Activated naive CD8-positive, alpha-beta T cell (primary cell): ENCODE measurements around the gene CD101.

ENCODE experiments used
- H3K27ac Mint-ChIP-seq: one replicate; pipeline ENCODE4 v1.8.0; 2021; ENCODE audit warnings: mixed read lengths
- H3K27me3 Mint-ChIP-seq: one replicate; pipeline ENCODE4 v1.8.0; 2021; ENCODE audit warnings: mixed read lengths
- H3K36me3 Mint-ChIP-seq: one replicate; pipeline ENCODE4 v1.8.0; 2021; ENCODE audit warnings: mixed read lengths
- H3K4me1 Mint-ChIP-seq: one replicate; pipeline ENCODE4 v1.8.0; 2021; ENCODE audit warnings: low read depth, mixed read lengths
- H3K4me3 Mint-ChIP-seq: one replicate; pipeline ENCODE4 v1.8.0; 2021; ENCODE audit warnings: mild to moderate bottlenecking, mixed read lengths
- H3K9me3 Mint-ChIP-seq: one replicate; pipeline ENCODE4 v1.8.0; 2021; ENCODE audit warnings: low read depth, mixed read lengths

The CD101 gene

DNA sequence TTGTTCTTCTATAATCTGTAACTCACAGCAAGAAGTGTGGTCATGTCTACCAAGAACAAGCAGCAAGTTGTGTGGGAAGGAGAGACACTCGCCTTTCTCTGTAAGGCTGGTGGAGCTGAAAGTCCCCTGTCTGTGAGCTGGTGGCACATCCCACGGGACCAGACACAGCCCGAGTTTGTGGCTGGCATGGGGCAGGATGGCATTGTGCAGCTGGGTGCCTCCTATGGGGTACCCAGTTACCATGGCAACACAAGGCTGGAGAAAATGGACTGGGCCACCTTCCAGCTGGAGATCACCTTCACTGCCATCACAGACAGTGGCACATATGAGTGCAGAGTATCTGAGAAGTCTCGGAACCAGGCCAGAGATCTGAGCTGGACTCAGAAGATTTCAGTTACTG lies 15.5 kb downstream of the CD101 start:
- peaks cover 32% of the 10 kb centered on the region for H3K36me3 Mint-ChIP-seq
- no peak overlapping the region for H3K4me3 Mint-ChIP-seq
- H3K4me1 Mint-ChIP-seq: peaks cover 33% of the 10 kb centered on the region
- H3K27me3 Mint-ChIP-seq: no peaks in the 10 kb centered on the region
- no peak overlapping the region for H3K27ac Mint-ChIP-seq
- no peaks in the 10 kb centered on the region for H3K9me3 Mint-ChIP-seq

DNA sequence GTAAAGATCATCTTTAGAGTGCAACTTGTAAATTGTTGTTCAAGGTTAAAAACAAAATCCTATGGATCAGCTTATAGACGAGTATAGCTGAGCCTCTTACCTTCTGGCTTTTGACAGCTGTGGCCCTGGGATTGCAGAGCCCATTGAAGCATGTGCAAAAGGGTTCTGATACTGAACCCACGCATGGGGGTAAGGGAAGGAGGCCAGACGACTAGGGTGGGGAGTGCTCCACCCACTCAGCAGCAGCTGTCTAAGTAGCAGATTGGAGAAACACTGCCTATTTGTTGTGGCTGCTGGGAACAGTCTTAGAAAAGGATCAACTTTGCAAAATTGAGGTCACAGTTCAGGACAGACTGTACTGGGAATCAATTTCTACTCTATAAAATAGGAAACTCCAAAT lies 16.1 kb downstream of the CD101 start:
- H3K27me3 Mint-ChIP-seq: no peaks in the 10 kb centered on the region
- H3K36me3 Mint-ChIP-seq: peaks cover 33% of the 10 kb centered on the region
- no peak overlapping the region for H3K4me3 Mint-ChIP-seq
- H3K27ac Mint-ChIP-seq: no peak overlapping the region
- H3K4me1 Mint-ChIP-seq: peaks cover 32% of the 10 kb centered on the region
- no peaks in the 10 kb centered on the region for H3K9me3 Mint-ChIP-seq

DNA sequence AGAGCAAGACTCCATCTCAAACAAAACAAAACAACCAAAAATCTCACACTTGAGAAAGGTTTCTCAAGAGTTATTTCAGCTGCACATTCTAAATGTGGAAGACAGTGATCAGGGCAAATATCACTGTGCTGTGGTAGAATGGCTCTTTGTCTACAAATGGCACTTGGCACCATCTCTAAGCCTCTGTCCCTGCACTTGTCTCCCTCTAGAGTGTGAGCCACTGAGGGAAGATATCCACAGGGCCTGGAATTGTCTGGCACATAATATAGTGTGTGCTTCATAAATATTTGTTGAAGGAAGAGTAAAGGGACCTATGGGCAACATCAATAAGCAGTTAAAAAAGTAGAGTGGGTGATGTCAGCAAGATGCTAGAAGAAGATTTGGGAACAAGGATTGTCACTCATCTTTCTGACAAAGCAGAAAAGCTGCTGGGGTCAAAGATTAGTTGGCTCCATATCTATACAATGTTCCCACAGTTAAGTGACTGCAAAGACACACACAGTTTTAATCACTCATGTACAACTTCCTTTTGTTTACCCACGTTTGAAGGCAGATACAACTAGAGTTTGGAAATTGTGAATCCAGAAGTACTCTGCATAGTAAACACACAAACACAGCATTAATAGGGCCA lies 19.1 kb downstream of the CD101 start:
- peaks cover 17% of the 10 kb centered on the region for H3K4me1 Mint-ChIP-seq
- H3K27me3 Mint-ChIP-seq: no peaks in the 10 kb centered on the region
- H3K36me3 Mint-ChIP-seq: peaks cover 42% of the 10 kb centered on the region
- H3K9me3 Mint-ChIP-seq: no peaks in the 10 kb centered on the region
- no peak overlapping the region for H3K27ac Mint-ChIP-seq
- no peak overlapping the region for H3K4me3 Mint-ChIP-seq

DNA sequence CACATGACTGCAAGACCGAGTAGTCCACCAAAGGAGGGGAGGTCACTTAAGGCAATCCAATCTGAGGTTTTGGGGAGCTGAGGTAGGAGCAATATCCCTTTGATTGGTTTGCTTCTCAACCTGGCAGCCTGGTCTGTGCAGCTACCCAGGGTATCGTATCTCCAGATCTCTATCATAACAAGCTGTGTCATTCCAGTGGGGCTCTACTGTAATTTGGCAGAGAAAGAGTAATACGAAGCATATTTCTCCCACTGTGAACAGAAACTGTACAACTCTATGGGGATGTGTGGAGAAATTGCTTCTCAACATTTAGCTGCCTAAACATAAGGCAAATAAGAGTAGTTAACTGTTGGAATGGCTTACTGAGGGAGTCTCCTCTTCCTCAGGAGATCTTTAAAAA lies 20.6 kb downstream of the CD101 start:
- Mint-ChIP-seq H3K4me1 (peaks cover 13% of the 10 kb centered on the region), H3K9me3 (no peaks in the 10 kb centered on the region)

DNA sequence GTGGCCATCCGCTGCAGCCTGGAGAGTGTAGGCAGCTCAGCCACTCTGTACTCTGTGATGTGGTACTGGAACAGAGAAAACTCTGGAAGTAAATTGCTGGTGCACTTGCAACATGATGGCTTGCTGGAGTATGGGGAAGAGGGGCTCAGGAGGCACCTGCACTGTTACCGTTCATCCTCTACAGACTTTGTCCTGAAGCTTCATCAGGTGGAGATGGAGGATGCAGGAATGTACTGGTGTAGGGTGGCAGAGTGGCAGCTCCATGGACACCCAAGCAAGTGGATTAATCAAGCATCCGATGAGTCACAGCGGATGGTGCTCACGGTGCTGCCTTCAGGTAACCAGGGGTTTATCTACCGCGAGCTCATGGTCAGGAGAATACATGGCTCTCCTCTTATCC lies 24.0 kb downstream of the CD101 start:
- no peaks in the 10 kb centered on the region for H3K27me3 Mint-ChIP-seq
- H3K9me3 Mint-ChIP-seq: no peaks in the 10 kb centered on the region
- H3K36me3 Mint-ChIP-seq: peaks cover 28% of the 10 kb centered on the region
- H3K4me1 Mint-ChIP-seq: peaks cover 8% of the 10 kb centered on the region
- H3K4me3 Mint-ChIP-seq: no peak overlapping the region
- H3K27ac Mint-ChIP-seq: no peak overlapping the region

More for the DNA sequence above, 20.6 kb downstream of the CD101 start:
- no peak overlapping the region for H3K27ac Mint-ChIP-seq
- peaks cover 42% of the 10 kb centered on the region for H3K36me3 Mint-ChIP-seq
- no peak overlapping the region for H3K4me3 Mint-ChIP-seq
- no peaks in the 10 kb centered on the region for H3K27me3 Mint-ChIP-seq

DNA sequence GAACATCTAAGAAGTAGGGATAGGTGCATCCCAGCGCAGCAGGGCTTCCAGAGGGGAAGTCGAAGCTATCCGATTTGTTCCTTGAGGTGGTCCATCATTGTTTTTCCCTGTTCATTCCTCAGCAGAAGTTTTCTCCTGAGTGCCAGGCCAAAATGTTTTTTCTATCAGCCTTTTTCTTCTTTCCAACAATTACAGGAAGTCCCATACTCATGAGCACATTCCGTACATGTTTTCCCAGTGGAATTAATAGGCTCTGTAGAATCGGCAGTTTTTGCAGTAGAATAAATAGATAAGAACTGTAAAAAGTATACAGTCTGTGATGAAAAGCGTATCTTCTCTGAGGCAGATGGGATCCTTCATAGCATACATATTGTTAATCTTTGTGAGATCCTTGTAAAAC lies 24.8 kb downstream of the CD101 start:
- peaks cover 11% of the 10 kb centered on the region for H3K4me1 Mint-ChIP-seq
- no peaks in the 10 kb centered on the region for H3K27me3 Mint-ChIP-seq
- H3K27ac Mint-ChIP-seq: no peak overlapping the region
- peaks cover 22% of the 10 kb centered on the region for H3K36me3 Mint-ChIP-seq
- H3K4me3 Mint-ChIP-seq: no peak overlapping the region
- no peaks in the 10 kb centered on the region for H3K9me3 Mint-ChIP-seq

DNA sequence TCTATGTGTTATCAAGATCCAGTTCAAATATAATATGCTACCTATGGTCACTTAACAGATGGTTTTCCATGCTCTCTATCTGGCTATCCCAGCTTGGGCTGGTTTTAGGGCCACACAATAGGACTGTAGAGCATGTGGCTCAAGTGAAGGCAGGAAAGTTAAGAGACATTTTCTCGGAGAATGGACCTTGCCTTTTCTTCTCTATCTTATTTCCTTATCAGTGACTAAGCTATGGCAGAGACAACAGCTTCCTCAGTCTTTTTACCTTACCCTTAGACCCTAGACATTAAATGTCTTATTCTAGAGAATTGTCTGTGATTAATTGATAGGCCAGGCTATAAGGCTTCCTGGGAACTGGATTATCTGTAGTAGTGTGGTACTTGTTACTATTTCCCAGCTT lies 28.1 kb downstream of the CD101 start:
- no peaks in the 10 kb centered on the region for H3K27me3 Mint-ChIP-seq
- no peak overlapping the region for H3K4me3 Mint-ChIP-seq
- H3K9me3 Mint-ChIP-seq: no peaks in the 10 kb centered on the region
- H3K4me1 Mint-ChIP-seq: peaks cover 21% of the 10 kb centered on the region
- peaks cover 8% of the 10 kb centered on the region for H3K36me3 Mint-ChIP-seq
- no peak overlapping the region for H3K27ac Mint-ChIP-seq

DNA sequence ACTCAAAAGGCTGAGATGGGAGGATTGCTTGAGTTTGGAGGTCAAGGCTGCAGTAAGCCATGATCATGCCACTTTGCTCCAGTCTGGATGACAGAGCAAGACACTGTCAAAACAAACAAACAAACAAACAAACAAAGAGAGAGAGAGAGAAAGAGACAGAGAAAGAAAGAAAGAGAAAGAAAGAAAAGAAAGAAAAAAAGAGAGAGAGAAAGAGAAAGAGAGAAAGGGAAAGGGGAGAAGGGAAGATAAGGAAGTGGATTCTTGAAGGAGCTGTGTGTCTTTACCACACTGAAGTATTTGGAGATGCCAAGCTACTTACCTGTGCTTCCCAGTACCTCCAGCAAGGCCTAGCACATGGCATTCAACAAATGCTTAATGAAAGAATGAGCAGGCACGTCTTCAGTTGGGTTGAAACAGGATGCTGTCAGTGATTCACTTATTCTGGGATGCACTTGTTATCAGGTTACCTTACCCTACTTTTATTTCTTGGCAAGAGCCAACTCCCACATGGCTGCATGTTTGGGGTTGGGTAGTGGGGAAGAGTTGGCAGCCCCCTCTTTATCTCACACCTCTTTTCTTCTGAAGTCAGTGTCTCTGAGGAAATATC lies 28.8 kb downstream of the CD101 start:
- Mint-ChIP-seq H3K4me1 (peaks cover 21% of the 10 kb centered on the region), H3K36me3 (peaks cover 5% of the 10 kb centered on the region), H3K27me3 (no peaks in the 10 kb centered on the region), H3K27ac (no peak overlapping the region), H3K4me3 (no peak overlapping the region), H3K9me3 (no peaks in the 10 kb centered on the region)

DNA sequence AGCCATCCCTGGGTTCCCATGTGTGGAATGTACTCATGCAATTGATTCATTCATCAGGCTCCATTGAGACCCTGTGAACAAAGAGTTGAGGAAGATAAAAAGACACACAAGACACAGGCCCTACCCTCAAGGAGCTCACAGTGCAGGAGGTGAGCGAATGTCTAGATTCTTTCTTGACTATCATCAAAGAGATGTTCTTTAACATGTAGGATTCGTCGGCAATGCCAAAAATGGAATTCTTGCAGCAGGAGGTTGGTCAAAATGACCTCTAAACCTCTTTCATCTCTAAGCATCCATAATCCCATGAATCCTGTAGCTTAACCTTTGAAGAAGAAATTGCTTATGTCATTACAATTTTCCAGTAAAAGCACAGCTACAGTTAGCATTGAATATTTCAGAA lies 30.7 kb downstream of the CD101 start:
- peaks cover 21% of the 10 kb centered on the region for H3K4me1 Mint-ChIP-seq
- H3K4me3 Mint-ChIP-seq: no peak overlapping the region
- no peaks in the 10 kb centered on the region for H3K27me3 Mint-ChIP-seq
- no peak overlapping the region for H3K27ac Mint-ChIP-seq
- peaks cover 6% of the 10 kb centered on the region for H3K36me3 Mint-ChIP-seq
- H3K9me3 Mint-ChIP-seq: no peaks in the 10 kb centered on the region

DNA sequence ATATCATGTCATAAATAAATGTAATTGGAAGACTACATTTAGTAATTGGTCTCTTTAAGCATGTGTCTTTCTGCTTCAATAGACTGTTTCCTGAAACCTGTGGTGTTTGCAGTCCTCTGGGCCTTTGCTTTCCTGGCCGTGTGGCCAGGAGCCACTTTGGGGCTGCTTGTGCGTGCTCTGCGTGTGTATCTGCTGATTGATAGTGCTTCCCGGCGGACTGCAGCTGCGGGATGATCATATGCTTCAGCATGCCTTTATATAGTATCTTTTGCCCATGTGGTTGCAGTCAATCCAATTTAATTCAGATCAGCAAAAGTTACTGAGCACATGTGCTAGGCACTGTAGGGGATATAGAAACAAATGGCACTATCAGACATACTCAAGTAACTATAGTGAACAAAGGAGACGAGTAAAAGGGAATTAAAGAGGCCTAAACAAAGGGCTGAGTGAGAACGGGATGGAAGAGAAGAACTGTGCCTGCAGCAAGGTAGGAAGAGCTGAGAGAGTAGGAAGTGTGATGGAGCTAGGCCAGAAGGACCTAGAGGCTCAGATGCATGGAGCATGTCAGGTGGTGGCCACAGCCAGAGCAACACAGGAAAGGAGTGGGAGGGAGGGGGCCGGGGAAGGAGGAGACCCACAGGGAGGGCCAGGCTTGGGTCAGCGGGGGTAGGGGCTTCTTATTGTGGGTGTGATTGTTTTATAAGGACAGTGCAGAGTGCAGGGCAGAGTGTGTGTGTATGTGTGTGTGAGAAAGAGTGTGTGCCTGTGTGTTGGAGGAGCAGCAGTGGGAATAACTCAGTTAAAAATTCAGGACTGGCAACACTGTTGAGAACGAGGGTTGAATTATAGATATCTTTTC lies 31.4 kb downstream of the CD101 start:
- Mint-ChIP-seq H3K27me3 (no peaks in the 10 kb centered on the region), H3K36me3 (peaks cover 9% of the 10 kb centered on the region)

DNA sequence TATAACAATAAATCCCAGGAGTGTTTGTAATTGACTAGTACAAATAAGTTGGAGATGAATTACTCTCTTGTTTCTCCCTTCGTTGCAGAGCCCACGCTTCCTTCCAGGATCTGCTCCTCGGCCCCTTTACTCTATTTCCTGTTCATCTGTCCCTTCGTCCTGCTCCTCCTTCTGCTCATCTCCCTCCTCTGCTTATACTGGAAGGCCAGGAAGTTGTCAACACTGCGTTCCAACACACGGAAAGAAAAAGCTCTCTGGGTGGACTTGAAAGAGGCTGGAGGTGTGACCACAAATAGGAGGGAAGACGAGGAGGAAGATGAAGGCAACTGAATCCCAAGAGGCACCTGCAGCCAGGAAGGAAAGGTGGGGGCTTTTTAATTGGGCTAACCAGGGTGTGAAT lies 32.2 kb downstream of the CD101 start:
- H3K4me3 Mint-ChIP-seq: no peak overlapping the region
- H3K36me3 Mint-ChIP-seq: peaks cover 9% of the 10 kb centered on the region
- no peaks in the 10 kb centered on the region for H3K9me3 Mint-ChIP-seq
- peaks cover 21% of the 10 kb centered on the region for H3K4me1 Mint-ChIP-seq
- H3K27me3 Mint-ChIP-seq: no peaks in the 10 kb centered on the region
- no peak overlapping the region for H3K27ac Mint-ChIP-seq

More for the DNA sequence above, 31.4 kb downstream of the CD101 start:
- Mint-ChIP-seq H3K4me1 (peaks cover 21% of the 10 kb centered on the region), H3K9me3 (no peaks in the 10 kb centered on the region), H3K27ac (no peak overlapping the region), H3K4me3 (no peak overlapping the region)

DNA sequence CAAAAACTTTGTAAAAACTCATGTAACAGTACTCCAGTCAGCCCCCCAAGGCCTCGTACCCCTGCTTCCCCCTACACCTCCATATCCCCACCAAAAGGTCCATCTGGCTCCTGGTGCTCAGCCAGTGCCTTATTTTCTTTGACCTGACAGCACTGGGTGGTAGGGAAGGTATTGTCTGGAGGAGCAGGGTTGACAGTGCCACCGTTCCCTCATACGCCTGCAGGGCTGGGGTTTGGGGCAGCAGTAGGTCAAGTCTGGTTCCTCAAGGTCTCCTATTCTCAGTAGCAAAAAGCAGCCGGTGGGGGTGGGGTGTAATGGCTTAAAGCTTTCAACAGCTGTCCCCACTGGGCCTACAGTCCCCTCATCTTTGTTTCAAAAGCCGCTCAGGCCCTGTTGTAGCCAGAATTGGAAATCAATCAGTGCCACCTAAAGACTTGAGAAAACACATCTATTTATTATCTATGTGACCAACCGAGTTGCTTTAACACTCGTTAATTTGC lies 33.3 kb downstream of the CD101 start:
- Mint-ChIP-seq H3K36me3 (peaks cover 10% of the 10 kb centered on the region), H3K4me1 (peaks cover 18% of the 10 kb centered on the region), H3K9me3 (no peaks in the 10 kb centered on the region), H3K27me3 (no peaks in the 10 kb centered on the region), H3K4me3 (no peak overlapping the region), H3K27ac (no peak overlapping the region)

DNA sequence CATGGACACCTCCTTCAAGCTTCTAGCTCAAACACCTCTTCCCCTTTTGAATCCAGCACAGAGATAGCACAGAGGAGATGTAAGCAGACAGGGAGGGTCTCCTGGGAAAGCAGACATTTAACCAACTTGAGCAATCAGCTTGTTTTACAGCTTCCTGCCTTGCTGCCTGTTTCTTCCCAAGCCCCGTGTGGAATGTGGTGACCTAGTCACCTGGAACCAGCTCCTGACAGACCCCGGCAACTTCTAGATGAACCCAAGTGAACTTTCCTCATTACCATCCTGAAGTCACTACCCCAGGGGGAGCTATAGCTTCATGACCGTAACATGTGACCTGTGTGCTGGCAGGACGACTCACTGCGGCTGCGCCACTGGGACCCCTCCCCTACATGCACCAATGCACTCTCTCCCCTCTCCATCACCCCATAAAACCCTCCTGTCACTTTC lies 34.5 kb downstream of the CD101 start:
- Mint-ChIP-seq H3K9me3 (no peaks in the 10 kb centered on the region), H3K4me1 (peaks cover 10% of the 10 kb centered on the region), H3K27me3 (no peaks in the 10 kb centered on the region), H3K4me3 (no peak overlapping the region), H3K36me3 (peaks cover 11% of the 10 kb centered on the region), H3K27ac (no peak overlapping the region)

DNA sequence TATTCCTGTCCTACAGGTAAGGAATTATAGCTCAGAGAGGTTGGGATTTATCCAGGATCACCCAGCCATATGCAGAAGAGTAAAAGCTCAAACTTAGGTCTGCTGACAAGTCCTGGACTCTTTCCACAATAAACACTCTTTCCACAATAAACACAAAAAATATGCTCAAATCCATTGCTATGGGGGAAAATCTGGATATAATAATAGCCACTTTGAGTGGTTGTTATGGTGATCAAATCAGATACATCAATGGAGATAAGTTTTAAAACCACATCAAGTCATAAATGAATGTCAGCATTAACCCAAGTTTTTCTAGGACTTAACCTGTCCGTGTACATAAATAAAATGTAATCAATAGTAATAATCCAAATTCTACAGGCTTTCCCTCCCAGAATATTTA lies 36.2 kb downstream of the CD101 start:
- no peaks in the 10 kb centered on the region for H3K9me3 Mint-ChIP-seq
- H3K4me1 Mint-ChIP-seq: peaks cover 10% of the 10 kb centered on the region
- H3K36me3 Mint-ChIP-seq: peaks cover 13% of the 10 kb centered on the region
- H3K4me3 Mint-ChIP-seq: no peak overlapping the region
- H3K27ac Mint-ChIP-seq: no peak overlapping the region
- H3K27me3 Mint-ChIP-seq: no peaks in the 10 kb centered on the region

DNA sequence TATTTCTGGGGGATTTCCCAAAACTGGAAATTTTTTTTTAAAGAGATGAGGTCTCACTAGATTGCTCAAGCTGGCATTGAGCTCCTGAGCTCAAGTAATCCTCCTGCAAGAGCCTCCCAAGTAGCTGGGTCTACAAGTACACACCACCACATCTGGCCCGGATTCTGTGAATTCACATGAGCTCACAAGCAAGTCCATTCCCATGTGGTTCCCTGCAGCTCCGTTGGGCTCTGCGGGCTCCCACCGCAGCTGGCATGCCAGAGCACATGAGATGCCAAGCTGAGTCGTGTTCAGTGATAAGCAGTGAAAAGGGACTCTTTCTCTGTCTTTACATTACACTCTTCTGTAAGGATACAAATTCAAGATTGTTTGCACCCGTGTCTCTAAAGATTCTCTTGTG lies 36.7 kb downstream of the CD101 start:
- Mint-ChIP-seq H3K27me3 (no peaks in the 10 kb centered on the region), H3K27ac (no peak overlapping the region), H3K9me3 (no peaks in the 10 kb centered on the region), H3K36me3 (peaks cover 13% of the 10 kb centered on the region), H3K4me3 (no peak overlapping the region), H3K4me1 (peaks cover 6% of the 10 kb centered on the region)
